Activated T-cell treated with anti-CD3 and anti-CD28 coated beads, Interleukin-2, amount 50 U/mL, for 4 hours (primary cell): ENCODE measurements around the gene ZXDC. TPM values are rescaled to one million over a fixed set of nuclear protein-coding genes. Genes with fewer than 3 reads are reported as not detected.

ENCODE experiments used
- ATAC-seq, 2 donors: fragments of 200-7000 bp; cut with Tn5 transposase; one replicate each; pipeline ENCODE4 v1.10.0; 2021
- DNase-seq: peaks from one replicate; pipeline ENCODE4 v3.0.0-alpha.2; 2020
- H3K27me3 Mint-ChIP-seq: one replicate; pipeline ENCODE4 v1.8.0; 2021; ENCODE audit warnings: low read depth, mixed read lengths
- H3K36me3 Mint-ChIP-seq: one replicate; pipeline ENCODE4 v1.8.0; 2022; ENCODE audit warnings: mixed read lengths; ENCODE audit not compliant: insufficient read depth
- H3K4me1 Mint-ChIP-seq: one replicate; pipeline ENCODE4 v1.8.0; 2021; ENCODE audit warnings: low read depth, mixed read lengths
- H3K4me3 Mint-ChIP-seq: one replicate; pipeline ENCODE4 v1.8.0; 2021; ENCODE audit warnings: mild to moderate bottlenecking, moderate library complexity, mixed read lengths
- H3K9me3 Mint-ChIP-seq: one replicate; pipeline ENCODE4 v1.8.0; 2021; ENCODE audit warnings: mixed read lengths
- total RNA-seq, 3 donors: library from RNA; stranded (reverse); gene quantifications; one replicate each; pipeline ENCODE4 v1.2.1, GENCODE V29; 2021

Gene ZXDC
- total RNA-seq, 3 donors from 2014 or later, result 24.4 to 25.6 (median 25.6) TPM

- Mint-ChIP-seq H3K9me3 (no peaks in the 10 kb centered on the region), H3K4me1 (no peaks in the 10 kb centered on the region), H3K4me3 (no peak overlapping the region), H3K27me3 (no peaks in the 10 kb centered on the region), H3K36me3 (peaks cover 36% of the 10 kb centered on the region)
- ATAC-seq (no peak), DNase-seq (no peak)
Observed at GRCh38 chr3:126449621-126450051, 26.1 kb downstream of the ZXDC start.

- no peaks in the 10 kb centered on the region for H3K27me3 Mint-ChIP-seq
- H3K9me3 Mint-ChIP-seq, result no peaks in the 10 kb centered on the region
- no peaks in the 10 kb centered on the region for H3K4me1 Mint-ChIP-seq
- peaks cover 32% of the 10 kb centered on the region for H3K36me3 Mint-ChIP-seq
- no peak overlapping the region for H3K4me3 Mint-ChIP-seq
- no peak for ATAC-seq
- no peak for DNase-seq
Observed at GRCh38 chr3:126448893-126449180, 26.9 kb downstream of the ZXDC start.

DNA sequence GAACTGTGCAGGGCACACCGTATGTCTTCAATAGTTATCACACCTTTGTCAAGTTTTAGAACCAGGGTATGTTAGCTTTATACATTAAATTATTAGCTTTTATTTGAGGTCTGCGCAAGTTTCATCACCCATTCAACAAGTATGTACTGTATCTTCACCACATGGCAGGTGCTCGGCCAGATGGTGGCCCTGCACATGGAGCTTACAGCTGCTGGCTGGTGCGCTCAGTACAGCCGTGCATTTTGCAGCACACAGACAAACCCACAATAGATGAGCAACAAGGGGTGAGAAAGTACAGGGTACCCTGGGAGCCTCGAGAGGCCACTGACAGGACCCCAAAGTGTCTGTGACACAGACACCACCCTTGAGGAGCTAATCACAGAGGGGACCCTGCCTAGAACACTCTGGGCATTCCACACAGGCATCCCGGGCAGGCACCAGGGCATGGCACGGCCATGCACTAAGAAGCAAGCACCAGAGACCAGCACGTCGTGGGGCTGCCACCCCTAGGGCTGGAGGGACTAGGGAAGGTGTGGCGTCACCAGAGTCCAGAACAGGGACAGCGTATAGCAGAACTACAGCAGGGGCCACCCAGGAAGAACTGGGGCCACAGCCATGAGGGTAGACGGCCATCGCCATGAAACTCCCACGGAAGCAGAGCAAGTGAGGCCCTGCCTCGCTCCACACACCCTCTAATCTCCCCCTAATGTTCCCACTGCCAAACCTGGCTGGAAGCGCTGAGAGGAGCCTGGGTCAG lies 27.4 kb downstream of the ZXDC start:
- Mint-ChIP-seq H3K27me3 (no peaks in the 10 kb centered on the region), H3K4me3 (no peak overlapping the region), H3K4me1 (no peaks in the 10 kb centered on the region), H3K9me3 (no peaks in the 10 kb centered on the region), H3K36me3 (peaks cover 32% of the 10 kb centered on the region)
- ATAC-seq (no peak), DNase-seq (no peak)

DNA sequence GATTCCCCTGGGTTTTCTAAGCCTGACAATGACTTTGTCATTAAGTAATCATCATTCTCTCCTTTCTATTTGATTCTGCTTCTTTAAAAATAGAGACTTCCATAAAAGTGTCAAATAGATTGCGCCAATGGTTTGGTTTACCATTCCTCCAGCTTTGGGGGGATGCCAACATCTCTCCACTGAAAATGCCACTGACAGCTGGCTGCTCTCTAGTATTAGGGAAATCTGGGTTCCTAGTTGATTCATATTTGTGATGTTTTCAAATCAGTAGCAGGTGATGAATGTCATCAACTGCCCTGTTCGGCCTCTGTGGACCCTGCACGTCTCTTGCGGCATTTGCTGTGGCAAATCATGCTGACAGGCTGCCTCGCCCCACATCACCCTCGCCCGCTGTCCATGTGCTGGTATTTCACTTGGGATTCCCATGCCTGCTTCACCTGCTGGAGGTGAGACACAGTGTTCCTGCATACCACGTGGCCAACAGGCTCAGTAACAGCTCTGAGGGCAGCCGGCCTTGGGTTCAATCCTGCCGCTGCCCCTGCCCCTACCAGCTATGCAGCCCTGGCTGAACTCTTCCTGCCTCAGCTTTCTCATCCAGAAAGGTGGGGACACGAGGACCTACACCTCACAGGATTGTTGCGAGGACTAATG lies 28.1 kb downstream of the ZXDC start:
- Mint-ChIP-seq H3K4me1 (no peaks in the 10 kb centered on the region), H3K27me3 (no peaks in the 10 kb centered on the region), H3K4me3 (no peak overlapping the region), H3K36me3 (peaks cover 35% of the 10 kb centered on the region), H3K9me3 (no peaks in the 10 kb centered on the region)
- DNase-seq (no peak), ATAC-seq (no peak)

GRCh38 chr3:126446791-126447190 lies 28.9 kb downstream of the ZXDC start:
- peaks cover 28% of the 10 kb centered on the region for H3K36me3 Mint-ChIP-seq
- H3K9me3 Mint-ChIP-seq, result no peaks in the 10 kb centered on the region
- DNase-seq (no peak), ATAC-seq (no peak)
- H3K27me3 Mint-ChIP-seq, result no peaks in the 10 kb centered on the region
- H3K4me3 Mint-ChIP-seq, result no peak overlapping the region
- no peaks in the 10 kb centered on the region for H3K4me1 Mint-ChIP-seq

DNA sequence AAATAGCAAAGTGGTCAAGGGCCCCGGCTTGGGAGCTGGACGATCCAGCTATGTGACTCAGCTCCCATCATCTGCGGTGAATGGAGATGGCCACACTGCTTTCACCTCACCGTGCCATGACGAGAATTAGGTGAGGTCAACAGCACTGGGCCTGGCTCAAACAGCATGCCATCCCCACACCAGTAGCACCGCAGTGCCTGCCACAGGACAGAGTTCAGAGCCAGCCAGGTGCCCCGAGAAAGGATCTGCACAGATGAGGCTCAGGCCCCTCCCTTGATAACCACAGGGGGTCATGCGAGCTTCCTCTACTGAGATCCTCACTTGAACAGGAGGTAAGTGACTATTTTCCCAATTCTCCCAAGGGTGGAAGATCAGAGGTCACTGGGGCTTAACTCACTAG lies 29.4 kb downstream of the ZXDC start:
- no peak overlapping the region for H3K4me3 Mint-ChIP-seq
- DNase-seq, result no peak
- peaks cover 23% of the 10 kb centered on the region for H3K36me3 Mint-ChIP-seq
- H3K27me3 Mint-ChIP-seq, result no peaks in the 10 kb centered on the region
- H3K4me1 Mint-ChIP-seq, result no peaks in the 10 kb centered on the region
- no peak for ATAC-seq
- H3K9me3 Mint-ChIP-seq, result no peaks in the 10 kb centered on the region

- Mint-ChIP-seq H3K27me3 (no peaks in the 10 kb centered on the region), H3K9me3 (no peaks in the 10 kb centered on the region), H3K4me1 (no peaks in the 10 kb centered on the region), H3K4me3 (no peak overlapping the region), H3K36me3 (peaks cover 21% of the 10 kb centered on the region)
- no peak for DNase-seq
- no peak for ATAC-seq
Observed at GRCh38 chr3:126445506-126445905, 30.2 kb downstream of the ZXDC start.

DNA sequence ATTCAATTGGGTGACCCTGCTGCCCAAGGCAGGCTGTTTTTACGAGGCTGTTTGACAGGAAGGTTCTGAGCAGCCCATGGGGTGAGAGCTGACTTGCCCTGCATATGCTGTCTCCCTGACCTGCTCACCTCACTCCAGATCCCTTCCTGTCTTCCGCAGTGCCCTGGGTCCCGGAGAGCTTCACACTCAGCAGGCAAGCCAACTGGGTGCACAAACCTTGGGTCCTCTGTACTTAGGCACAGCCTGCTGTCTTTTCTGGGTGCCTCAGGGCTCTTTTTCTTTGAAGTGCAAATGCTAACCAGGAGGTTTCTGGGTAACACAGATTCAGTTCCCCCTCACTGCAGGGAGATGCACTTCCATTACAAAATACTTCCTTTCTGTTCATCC lies 32.8 kb downstream of the ZXDC start:
- Mint-ChIP-seq H3K27me3 (no peaks in the 10 kb centered on the region), H3K4me3 (no peak overlapping the region), H3K36me3 (peaks cover 26% of the 10 kb centered on the region), H3K9me3 (no peaks in the 10 kb centered on the region), H3K4me1 (no peaks in the 10 kb centered on the region)
- no peak for ATAC-seq
- no peak for DNase-seq

DNA sequence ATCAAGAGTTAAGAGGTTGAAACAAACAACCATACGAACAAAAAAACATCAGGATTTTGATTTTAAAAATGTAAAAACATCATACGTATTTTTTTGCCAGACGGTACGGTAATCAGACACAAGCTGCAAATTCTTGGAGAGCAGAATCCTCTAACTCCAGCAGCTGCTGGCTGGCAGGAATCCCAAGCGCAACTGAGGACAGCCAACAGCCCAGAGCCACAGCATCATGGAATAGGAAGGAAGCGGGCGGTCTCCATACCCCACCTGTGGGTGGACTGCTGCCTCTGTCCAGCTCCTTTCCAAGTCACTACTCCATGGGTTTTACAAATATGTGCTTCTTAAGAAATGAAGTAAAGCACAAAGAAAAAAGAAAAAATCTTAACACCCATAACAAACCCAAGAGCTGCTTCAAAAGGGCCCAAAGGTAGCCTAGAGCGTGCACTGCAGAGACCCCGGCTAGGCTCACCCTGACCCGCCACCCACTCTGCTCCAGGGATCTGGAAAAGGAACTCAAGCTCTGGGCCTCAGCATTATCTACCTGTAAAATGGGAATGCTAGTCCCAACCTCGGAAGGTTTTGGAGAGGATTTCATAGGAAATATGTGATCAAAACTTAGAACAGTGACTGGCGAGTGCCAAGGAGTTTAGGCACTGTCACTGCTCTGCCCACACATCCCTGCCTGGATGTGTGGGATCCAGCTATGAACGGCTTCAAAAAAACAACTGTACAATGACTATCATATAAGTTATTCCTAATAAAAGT lies 33.4 kb downstream of the ZXDC start:
- Mint-ChIP-seq H3K9me3 (no peaks in the 10 kb centered on the region), H3K4me3 (no peak overlapping the region), H3K4me1 (no peaks in the 10 kb centered on the region), H3K27me3 (no peaks in the 10 kb centered on the region), H3K36me3 (peaks cover 31% of the 10 kb centered on the region)
- DNase-seq, result no peak
- no peak for ATAC-seq

DNA sequence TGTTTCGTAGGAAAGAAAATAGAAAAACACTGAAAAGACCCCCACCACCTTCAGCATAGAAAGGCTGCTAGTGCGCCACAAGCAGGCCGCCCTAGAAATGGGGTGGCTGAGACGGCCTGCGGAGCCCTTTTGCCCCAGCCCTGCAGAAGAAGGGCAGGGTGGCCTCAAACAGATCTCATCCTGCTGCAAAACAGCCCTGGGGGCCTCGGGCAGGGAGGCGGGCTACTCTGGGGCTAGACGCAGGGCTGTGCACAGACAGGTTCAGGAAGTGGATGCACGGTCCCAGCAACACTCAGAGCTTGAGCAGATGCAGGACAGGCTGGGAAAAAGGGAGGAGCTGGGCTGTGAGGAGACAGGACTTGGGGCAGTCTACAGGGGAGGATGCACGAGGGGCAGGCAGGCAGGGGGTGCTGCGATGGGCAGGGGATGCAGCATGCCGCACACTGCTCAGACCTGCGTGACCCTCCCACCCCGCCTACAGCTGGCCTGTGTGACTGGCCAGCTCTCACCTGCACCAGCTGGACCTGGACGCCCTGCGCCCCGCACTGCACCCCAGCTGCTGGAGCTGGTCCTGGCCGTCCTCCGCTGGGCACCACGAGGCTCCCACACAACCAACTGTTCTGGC lies 34.3 kb downstream of the ZXDC start:
- DNase-seq, result no peak
- H3K36me3 Mint-ChIP-seq, result peaks cover 33% of the 10 kb centered on the region
- no peaks in the 10 kb centered on the region for H3K27me3 Mint-ChIP-seq
- no peak for ATAC-seq
- H3K4me1 Mint-ChIP-seq, result no peaks in the 10 kb centered on the region
- H3K9me3 Mint-ChIP-seq, result no peaks in the 10 kb centered on the region
- no peak overlapping the region for H3K4me3 Mint-ChIP-seq

- no peak overlapping the region for H3K4me3 Mint-ChIP-seq
- no peaks in the 10 kb centered on the region for H3K9me3 Mint-ChIP-seq
- H3K36me3 Mint-ChIP-seq, result peaks cover 28% of the 10 kb centered on the region
- no peaks in the 10 kb centered on the region for H3K27me3 Mint-ChIP-seq
- DNase-seq, result no peak
- ATAC-seq, result no peak
- no peaks in the 10 kb centered on the region for H3K4me1 Mint-ChIP-seq
Observed at GRCh38 chr3:126440709-126440995, 35.0 kb downstream of the ZXDC start.

GRCh38 chr3:126439968-126440708 lies 35.6 kb downstream of the ZXDC start:
- Mint-ChIP-seq H3K4me3 (no peak overlapping the region), H3K9me3 (no peaks in the 10 kb centered on the region), H3K4me1 (no peaks in the 10 kb centered on the region), H3K36me3 (peaks cover 28% of the 10 kb centered on the region), H3K27me3 (no peaks in the 10 kb centered on the region)
- ATAC-seq (no peak), DNase-seq (no peak)

- Mint-ChIP-seq H3K36me3 (peaks cover 28% of the 10 kb centered on the region), H3K27me3 (no peaks in the 10 kb centered on the region), H3K9me3 (no peaks in the 10 kb centered on the region), H3K4me1 (no peaks in the 10 kb centered on the region), H3K4me3 (no peak overlapping the region)
- ATAC-seq, result no peak
- no peak for DNase-seq
Observed at GRCh38 chr3:126439346-126439967, 36.2 kb downstream of the ZXDC start.

GRCh38 chr3:126438746-126439145 lies 36.9 kb downstream of the ZXDC start:
- no peak for ATAC-seq
- DNase-seq, result no peak

More at GRCh38 chr3:126438746-126439145, 36.9 kb downstream of the ZXDC start:
- no peak overlapping the region for H3K4me3 Mint-ChIP-seq
- no peaks in the 10 kb centered on the region for H3K4me1 Mint-ChIP-seq
- peaks cover 28% of the 10 kb centered on the region for H3K36me3 Mint-ChIP-seq
- H3K27me3 Mint-ChIP-seq, result no peaks in the 10 kb centered on the region
- H3K9me3 Mint-ChIP-seq, result no peaks in the 10 kb centered on the region
